Activated naive CD8-positive, alpha-beta T cell treated with anti-CD3 and anti-CD28 coated beads, Interleukin-2, amount 50 U/mL, for 24 hours (primary cell): ENCODE results near the gene RAB3A.

Source experiments
- ATAC-seq: fragments of 150-1000 bp; cut with Tn5 transposase; one replicate; pipeline ENCODE4 v1.10.0; 2021
- DNase-seq: peaks from one replicate; pipeline ENCODE4 v3.0.0; 2021
- H3K27ac Mint-ChIP-seq: one replicate; pipeline ENCODE4 v1.8.0; 2021; ENCODE audit warnings: mild to moderate bottlenecking, mixed read lengths
- H3K27me3 Mint-ChIP-seq: one replicate; pipeline ENCODE4 v1.8.0; 2021; ENCODE audit warnings: mixed read lengths
- H3K36me3 Mint-ChIP-seq: one replicate; pipeline ENCODE4 v1.8.0; 2021; ENCODE audit warnings: low read depth, mixed read lengths
- H3K4me1 Mint-ChIP-seq: one replicate; pipeline ENCODE4 v1.8.0; 2021; ENCODE audit warnings: mixed read lengths
- H3K4me3 Mint-ChIP-seq: one replicate; pipeline ENCODE4 v1.8.0; 2021; ENCODE audit warnings: mild to moderate bottlenecking, moderate library complexity, mixed read lengths
- H3K9me3 Mint-ChIP-seq: one replicate; pipeline ENCODE4 v1.8.0; 2021; ENCODE audit warnings: mixed read lengths

The RAB3A gene, protein sequence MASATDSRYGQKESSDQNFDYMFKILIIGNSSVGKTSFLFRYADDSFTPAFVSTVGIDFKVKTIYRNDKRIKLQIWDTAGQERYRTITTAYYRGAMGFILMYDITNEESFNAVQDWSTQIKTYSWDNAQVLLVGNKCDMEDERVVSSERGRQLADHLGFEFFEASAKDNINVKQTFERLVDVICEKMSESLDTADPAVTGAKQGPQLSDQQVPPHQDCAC

DNA sequence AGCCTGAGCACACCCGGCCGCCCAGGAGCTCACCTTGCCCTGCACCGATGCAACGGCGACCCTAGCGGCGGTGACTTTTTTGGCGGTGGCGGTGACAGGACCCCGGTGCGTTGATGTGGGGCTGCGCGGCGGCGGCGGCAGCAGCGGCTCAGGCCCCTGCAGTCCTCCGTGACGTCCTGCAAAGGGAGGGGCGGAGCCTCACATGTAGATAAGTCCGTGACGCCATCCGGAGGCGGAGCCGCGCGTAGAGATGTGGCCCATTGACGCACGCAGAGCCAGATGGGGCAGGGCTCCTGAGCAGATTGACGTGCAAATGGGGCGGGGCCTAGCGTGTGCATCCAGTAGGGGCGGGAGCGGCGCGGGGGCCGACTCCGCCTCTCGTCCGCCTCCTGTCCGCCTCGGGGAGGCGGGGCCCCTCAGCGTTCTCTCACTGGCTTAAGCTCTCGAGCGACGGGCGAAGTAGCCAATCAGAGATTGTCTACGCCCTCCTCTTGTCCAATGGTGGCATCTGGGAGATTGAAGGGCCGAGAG, at the start of gene RAB3A:
Gene RAB3A (minus strand): TSS at position 180 of the 531 bp plus-strand sequence. CDS start 1,302 bp downstream, outside the sequence.
- DNase-seq: peak; percentile 100
- peaks cover 7% of the 10 kb centered on the region for H3K27me3 Mint-ChIP-seq
- H3K27ac Mint-ChIP-seq: peak within 1 kb of the TSS; percentile 83
- peaks cover 4% of the 10 kb centered on the region for H3K36me3 Mint-ChIP-seq
- H3K4me3 Mint-ChIP-seq: peak within 1 kb of the TSS; percentile 92
- peaks cover 33% of the 10 kb centered on the region for H3K4me1 Mint-ChIP-seq
- no peaks in the 10 kb centered on the region for H3K9me3 Mint-ChIP-seq
- ATAC-seq: peak; percentile 95

DNA sequence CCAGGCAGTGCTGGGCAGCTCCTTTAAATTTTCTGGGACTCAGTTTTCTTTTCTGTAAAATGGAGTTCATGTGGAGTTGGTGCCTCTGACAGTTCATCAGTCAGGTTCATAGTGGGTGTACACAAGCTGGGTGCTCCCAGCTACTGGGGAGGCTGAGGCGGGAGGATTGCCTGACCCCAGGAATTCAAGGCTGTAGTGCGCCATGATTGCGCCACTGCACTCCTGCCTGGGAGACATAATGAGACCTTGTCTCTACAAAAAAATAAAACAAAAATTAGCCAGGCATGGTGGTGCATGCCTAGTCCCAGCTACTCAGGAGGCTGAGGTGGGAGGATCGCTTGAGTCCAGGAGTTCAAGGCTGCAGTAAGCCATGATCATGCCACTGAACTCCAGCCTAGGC, 49.3 kb upstream of the RAB3A start:
- Mint-ChIP-seq H3K4me3 (no peak overlapping the region), H3K9me3 (no peaks in the 10 kb centered on the region), H3K27me3 (peaks cover 27% of the 10 kb centered on the region), H3K27ac (no peak overlapping the region), H3K4me1 (peaks cover 3% of the 10 kb centered on the region), H3K36me3 (no peaks in the 10 kb centered on the region)
- ATAC-seq (no peak), DNase-seq (no peak)

DNA sequence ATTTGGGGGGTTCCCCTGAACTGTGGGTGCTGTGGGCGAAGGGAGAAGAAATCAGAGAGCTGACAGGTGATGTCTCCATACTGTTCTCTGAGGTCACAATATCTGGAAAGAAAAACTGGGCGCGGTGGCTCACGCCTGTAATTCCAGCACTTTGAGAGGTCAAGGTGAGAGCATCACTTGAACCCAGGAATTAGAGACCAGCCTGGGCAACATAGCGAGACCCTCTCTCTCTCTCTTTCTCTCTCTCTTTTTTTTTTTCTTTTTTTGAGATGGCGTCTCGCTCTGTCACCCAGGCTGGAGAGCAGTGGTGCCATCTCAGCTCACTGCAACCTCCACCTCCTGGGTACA, 48.5 kb upstream of the RAB3A start:
- DNase-seq: no peak
- Mint-ChIP-seq H3K27me3 (peaks cover 27% of the 10 kb centered on the region), H3K27ac (no peak overlapping the region), H3K4me3 (no peak overlapping the region), H3K36me3 (no peaks in the 10 kb centered on the region), H3K9me3 (no peaks in the 10 kb centered on the region), H3K4me1 (peaks cover 3% of the 10 kb centered on the region)
- no peak for ATAC-seq

DNA sequence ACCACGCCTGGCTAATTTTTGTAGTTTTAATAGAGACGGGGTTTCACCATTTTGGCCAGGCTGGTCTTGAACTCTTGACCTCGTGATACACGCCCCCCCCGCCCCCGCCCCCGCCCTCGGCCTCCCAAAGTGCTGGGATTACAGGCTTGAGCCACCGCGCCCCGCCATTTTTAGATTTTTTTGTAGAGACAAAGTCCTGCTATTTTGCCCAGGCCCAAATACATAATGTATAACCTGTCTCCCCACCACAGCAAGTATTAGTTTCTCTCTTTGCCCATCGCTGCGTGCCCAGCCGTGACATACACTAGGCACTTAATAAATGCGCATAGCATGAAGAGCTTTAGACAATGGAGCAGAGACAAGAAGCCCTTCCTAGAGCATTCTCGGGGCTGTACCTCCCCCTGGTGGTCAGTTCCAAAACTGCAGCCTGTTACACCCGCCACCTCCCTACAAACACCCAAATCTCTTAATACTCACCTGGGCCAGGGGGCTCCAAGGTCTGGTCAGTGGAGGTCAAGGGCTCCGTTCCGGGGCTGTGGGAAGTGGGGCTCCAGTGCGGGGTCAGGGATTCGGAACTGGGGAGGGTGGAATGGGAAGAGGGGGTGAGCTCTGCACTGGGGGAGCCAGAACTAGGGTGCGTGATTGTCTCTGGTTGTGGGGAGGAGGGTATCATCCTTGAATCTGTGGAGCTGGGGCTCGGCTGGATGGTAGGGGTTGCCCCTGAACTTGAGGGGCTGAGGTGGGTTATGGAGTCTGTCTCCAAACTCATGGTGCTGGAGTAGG, 47.9 kb upstream of the RAB3A start:
- no peak overlapping the region for H3K4me3 Mint-ChIP-seq
- peaks cover 3% of the 10 kb centered on the region for H3K4me1 Mint-ChIP-seq
- peak; percentile 85 for DNase-seq
- H3K27ac Mint-ChIP-seq: no peak overlapping the region
- peak; percentile 80 for ATAC-seq
- H3K9me3 Mint-ChIP-seq: no peaks in the 10 kb centered on the region
- no peaks in the 10 kb centered on the region for H3K36me3 Mint-ChIP-seq
- H3K27me3 Mint-ChIP-seq: peaks cover 27% of the 10 kb centered on the region

DNA sequence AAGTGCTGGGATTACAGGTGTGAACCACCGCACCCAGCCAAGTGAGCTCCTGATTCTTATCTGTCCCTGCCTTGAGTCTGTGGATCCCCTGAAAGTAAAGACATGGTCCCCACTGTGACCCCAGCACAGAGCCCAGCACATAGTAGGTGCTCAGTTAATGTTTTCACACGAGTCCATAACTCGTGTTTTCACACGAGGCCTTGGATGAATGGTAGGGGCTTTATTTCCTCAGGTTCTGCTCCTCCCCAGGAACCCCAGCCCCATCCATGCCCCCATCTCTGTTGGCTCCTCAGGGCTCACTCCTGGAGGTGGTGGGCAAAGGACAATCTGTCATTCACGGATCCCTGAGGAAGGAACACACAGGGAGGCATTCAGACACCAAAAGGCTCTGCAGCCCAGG, 46.0 kb upstream of the RAB3A start:
- Mint-ChIP-seq H3K27me3 (peaks cover 22% of the 10 kb centered on the region), H3K36me3 (no peaks in the 10 kb centered on the region), H3K27ac (no peak overlapping the region), H3K4me1 (peaks cover 3% of the 10 kb centered on the region), H3K4me3 (no peak overlapping the region), H3K9me3 (no peaks in the 10 kb centered on the region)
- DNase-seq: no peak
- ATAC-seq: no peak

DNA sequence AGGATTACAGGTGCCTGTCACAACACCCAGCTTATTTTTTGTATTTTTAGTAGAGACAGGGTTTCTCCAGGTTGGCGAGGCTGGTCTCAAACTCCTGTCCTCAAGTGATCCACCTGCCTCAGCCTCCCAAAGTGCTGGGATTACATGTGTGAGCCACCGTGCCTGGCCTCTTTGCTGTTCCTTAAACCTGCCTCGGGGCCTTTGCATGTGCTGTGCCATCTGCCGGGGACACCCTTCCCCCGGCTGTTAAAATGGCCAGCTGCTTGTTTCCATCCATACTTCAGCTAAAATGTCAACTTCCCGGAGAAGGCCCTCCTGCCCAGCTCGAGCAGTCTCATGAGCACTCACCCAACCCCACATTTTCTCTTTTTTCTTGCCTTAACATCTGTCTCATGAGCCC, 41.5 kb upstream of the RAB3A start:
- Mint-ChIP-seq H3K27ac (no peak overlapping the region), H3K4me1 (no peaks in the 10 kb centered on the region), H3K36me3 (no peaks in the 10 kb centered on the region), H3K9me3 (no peaks in the 10 kb centered on the region), H3K27me3 (peaks cover 8% of the 10 kb centered on the region), H3K4me3 (no peak overlapping the region)
- no peak for DNase-seq
- no peak for ATAC-seq

DNA sequence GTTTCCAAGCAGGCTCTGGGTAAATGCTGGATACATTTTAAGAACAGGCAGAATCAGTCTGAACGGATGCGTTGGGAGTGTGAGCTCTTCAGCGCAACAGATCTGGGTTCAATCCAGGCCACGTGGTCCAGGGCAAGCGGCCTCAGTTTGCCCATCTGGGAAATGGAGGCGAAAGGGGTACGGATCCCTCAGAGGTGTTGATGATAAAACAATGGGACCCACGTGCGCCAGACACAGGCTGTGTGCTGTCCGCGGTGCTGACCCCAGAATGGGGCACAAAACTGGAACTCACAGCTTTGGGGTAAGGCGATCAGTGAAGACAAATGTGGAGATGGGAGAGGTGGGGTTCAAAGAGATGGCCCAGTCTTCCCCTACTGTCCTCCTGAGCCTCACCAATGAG, 35.5 kb upstream of the RAB3A start:
- ATAC-seq (no peak), DNase-seq (no peak)
- Mint-ChIP-seq H3K36me3 (no peaks in the 10 kb centered on the region), H3K27ac (no peak overlapping the region), H3K27me3 (peaks cover 34% of the 10 kb centered on the region), H3K9me3 (no peaks in the 10 kb centered on the region), H3K4me1 (no peaks in the 10 kb centered on the region), H3K4me3 (no peak overlapping the region)

DNA sequence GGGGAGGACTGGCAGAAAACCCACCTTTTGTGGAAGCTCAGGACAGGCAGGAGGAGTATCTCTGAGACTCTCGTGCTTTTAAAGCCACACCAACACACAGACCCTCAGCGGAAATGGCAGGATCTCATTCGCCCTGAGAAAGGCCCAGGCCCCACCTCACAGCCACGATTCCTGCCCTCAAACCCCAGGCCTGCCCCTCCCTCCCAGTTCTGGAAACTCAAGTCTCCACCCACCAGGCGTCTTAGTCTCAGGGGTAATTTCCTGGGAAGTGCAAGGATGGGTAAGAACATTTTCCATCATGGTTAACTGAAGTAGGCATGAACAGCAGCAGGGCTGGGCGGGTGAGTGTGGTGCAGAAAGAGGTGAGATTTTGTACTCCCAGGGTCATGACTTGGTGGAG, 30.4 kb upstream of the RAB3A start:
- Mint-ChIP-seq H3K4me1 (peaks cover 20% of the 10 kb centered on the region), H3K27me3 (peaks cover 66% of the 10 kb centered on the region), H3K9me3 (peaks cover 7% of the 10 kb centered on the region), H3K36me3 (peaks cover 2% of the 10 kb centered on the region), H3K27ac (no peak overlapping the region), H3K4me3 (no peak overlapping the region)
- ATAC-seq (no peak), DNase-seq (no peak)

DNA sequence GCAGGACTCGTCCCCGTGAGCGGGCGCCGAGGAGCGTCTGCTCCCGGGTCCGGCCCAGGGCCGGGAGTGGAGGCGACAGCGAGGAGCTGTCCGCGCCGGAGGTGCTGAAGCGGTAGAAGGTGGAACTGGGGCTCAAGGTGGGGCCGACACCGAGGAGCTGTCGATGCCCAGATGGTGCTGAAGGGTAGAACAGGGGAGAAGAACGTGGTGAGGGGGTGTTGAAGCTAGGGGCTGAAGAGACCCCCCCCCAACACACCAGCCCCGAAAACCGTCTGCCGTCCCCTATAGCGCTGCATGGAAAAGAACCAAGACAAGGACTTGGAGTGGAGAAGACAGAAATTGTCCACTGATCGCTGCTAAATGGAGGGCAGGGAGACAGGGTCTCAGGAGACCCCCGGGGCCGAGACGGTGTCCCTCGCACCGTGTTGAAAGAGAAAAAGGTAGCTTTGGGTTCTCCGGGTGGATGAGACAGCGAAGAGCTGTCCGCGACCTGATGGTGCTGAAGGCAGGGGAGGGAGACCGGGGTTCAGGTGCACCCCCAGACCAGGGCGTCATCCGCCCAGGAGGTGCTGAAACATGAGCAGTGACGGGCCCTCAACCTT, 29.5 kb upstream of the RAB3A start:
- peaks cover 64% of the 10 kb centered on the region for H3K27me3 Mint-ChIP-seq
- H3K27ac Mint-ChIP-seq: no peak overlapping the region
- H3K36me3 Mint-ChIP-seq: peaks cover 2% of the 10 kb centered on the region
- DNase-seq (peak; percentile 62), ATAC-seq (no peak)
- peaks cover 20% of the 10 kb centered on the region for H3K4me1 Mint-ChIP-seq
- peaks cover 7% of the 10 kb centered on the region for H3K9me3 Mint-ChIP-seq
- H3K4me3 Mint-ChIP-seq: no peak overlapping the region

DNA sequence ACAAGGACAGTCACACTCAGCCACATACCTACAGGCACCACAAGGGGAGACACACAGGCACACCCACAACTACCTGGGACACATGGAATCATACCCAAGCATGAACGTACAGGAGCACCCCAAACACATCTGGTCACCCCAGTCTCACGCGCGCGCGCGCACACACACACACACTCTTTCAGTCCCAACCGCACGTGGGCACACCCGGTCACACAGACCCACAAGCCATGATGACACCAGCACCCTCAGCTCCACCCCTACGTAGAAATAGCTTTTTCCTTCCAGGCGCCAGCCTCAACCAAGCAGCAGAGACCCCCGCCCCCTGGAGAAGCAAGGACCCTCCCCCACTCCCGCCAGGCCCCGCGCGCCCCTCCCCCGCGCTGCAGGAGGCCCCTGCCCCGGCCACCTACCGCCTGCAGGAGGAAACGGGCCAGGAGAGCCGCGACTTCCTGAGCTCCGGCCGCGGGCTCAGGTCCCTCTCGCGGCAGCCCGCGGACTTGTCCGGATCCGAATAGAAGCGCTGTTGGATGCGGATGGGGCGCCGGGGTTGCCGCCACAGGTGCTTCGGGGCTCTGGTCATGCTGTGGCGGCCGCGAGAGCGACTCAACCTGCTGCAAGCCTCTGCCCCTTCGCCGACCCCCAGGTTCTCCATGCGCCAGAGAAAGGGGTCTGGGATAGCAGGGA, 28.8 kb upstream of the RAB3A start:
- ATAC-seq (peak; percentile 42), DNase-seq (no peak)
- H3K9me3 Mint-ChIP-seq: peaks cover 7% of the 10 kb centered on the region
- H3K4me3 Mint-ChIP-seq: no peak overlapping the region
- peak overlapping the region; percentile 42 for H3K27ac Mint-ChIP-seq
- peaks cover 2% of the 10 kb centered on the region for H3K36me3 Mint-ChIP-seq
- peaks cover 20% of the 10 kb centered on the region for H3K4me1 Mint-ChIP-seq
- peaks cover 71% of the 10 kb centered on the region for H3K27me3 Mint-ChIP-seq

DNA sequence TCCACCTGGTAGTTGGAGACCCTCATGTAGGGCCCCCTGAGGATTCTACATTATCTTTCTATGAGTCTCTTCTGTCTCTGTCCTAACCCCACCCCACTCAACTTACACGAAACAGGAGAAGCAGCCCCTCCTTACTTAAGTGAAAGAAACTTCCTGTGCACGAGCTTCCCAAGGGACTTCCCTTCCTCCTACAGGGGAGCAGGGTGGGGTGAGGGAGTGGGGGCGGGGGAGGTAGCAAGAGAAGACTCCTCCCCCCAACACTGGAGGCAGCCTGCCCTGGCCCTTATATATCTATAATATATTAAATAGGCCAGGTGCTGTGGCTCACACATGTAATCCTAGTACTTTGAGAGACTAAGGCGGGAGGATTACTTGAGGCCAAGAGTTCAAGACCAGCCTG, 27.9 kb upstream of the RAB3A start:
- Mint-ChIP-seq H3K27me3 (peaks cover 75% of the 10 kb centered on the region), H3K4me3 (no peak overlapping the region), H3K36me3 (peaks cover 2% of the 10 kb centered on the region), H3K4me1 (peaks cover 22% of the 10 kb centered on the region), H3K9me3 (peaks cover 7% of the 10 kb centered on the region), H3K27ac (no peak overlapping the region)
- no peak for ATAC-seq
- DNase-seq: no peak

DNA sequence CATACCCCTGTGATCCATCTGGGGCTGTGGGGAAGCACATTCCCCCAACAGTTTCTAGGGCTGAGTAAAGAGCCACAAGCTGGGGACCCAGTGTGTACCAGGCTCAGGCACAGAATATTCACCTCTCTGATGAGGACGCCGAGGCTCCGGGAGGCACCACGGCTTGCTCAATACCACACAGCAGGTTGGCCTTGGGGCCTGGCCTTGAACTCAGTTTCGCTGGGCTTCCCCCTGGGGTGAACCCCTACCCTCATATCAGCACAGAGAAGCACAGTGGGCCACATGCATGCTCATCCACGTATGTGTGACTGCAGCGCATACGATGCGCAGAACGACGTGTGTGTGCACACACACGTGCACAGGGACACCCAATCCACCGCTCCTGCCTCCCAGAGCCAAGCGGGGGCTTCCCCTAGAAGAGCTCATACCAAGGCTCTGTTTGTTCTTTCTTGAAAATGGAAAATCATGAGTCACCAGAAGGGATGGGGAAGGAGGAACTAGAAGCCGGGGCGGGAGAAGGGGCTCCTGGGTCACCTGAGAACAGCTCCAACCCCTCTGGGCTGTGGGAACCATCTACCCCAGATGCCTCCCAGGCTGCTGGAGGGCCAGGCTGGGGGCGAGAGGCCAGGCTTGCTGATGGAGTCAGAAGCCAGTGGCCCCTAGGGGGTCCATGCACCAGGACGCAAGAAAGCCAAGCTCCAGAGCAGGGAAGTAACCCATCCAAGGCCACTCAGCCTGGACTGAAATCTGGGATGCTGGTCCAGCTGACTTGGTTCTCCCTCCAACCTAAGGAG, 27.3 kb upstream of the RAB3A start:
- peaks cover 22% of the 10 kb centered on the region for H3K4me1 Mint-ChIP-seq
- no peak overlapping the region for H3K4me3 Mint-ChIP-seq
- peaks cover 74% of the 10 kb centered on the region for H3K27me3 Mint-ChIP-seq
- H3K27ac Mint-ChIP-seq: no peak overlapping the region
- ATAC-seq: peak; percentile 63
- no peak for DNase-seq
- peaks cover 7% of the 10 kb centered on the region for H3K9me3 Mint-ChIP-seq
- H3K36me3 Mint-ChIP-seq: peaks cover 2% of the 10 kb centered on the region

DNA sequence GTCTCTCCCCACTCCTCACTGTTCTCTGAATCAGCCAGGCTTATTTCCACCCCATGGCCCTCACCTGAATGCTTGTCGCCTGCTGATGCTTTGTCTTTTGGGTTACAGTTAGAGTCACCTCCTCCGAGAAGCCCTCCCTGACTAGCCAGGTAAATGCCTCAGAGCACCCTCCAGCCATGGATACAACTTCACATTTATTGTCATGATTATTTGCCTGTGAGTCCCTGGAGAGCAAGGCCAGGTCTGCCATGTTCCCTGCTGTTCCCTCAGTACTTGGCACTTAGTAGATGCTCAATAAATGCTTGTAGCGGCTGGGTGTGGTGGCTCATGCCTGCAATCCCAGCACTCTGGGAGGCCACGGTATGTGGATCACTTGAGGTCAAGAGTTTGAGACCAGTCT, 26.1 kb upstream of the RAB3A start:
- H3K27me3 Mint-ChIP-seq: peaks cover 75% of the 10 kb centered on the region
- no peak overlapping the region for H3K27ac Mint-ChIP-seq
- peaks cover 33% of the 10 kb centered on the region for H3K4me1 Mint-ChIP-seq
- DNase-seq (no peak), ATAC-seq (no peak)
- H3K36me3 Mint-ChIP-seq: peaks cover 2% of the 10 kb centered on the region
- peaks cover 7% of the 10 kb centered on the region for H3K9me3 Mint-ChIP-seq
- no peak overlapping the region for H3K4me3 Mint-ChIP-seq

DNA sequence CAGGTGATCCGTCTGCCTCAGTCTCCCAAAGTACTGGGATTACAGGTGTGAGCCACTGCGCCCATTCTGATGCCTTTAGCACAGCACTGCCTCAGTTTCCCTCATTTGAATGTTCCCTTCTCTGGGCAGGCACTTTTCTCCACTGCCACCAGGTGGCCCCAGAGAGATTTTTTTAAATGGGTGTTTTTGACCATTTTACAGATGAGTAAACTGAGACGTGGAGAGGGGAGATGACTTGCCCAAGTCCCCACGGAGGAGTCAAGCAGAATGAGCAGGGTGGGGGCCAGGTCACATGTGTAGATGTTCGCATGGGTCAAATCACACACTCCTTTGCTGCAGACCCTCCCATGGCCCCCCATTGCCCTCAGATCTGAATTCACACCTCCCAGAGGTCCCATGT, 25.6 kb upstream of the RAB3A start:
- peaks cover 76% of the 10 kb centered on the region for H3K27me3 Mint-ChIP-seq
- H3K4me3 Mint-ChIP-seq: no peak overlapping the region
- H3K4me1 Mint-ChIP-seq: peaks cover 37% of the 10 kb centered on the region
- peaks cover 2% of the 10 kb centered on the region for H3K36me3 Mint-ChIP-seq
- no peak overlapping the region for H3K27ac Mint-ChIP-seq
- peaks cover 7% of the 10 kb centered on the region for H3K9me3 Mint-ChIP-seq
- no peak for DNase-seq
- no peak for ATAC-seq
